Neural crest cell (in vitro differentiated cells): Measurements from ENCODE around the gene PTP4A1. TPM values are rescaled to one million over a fixed set of nuclear protein-coding genes. Genes with fewer than 3 reads are reported as not detected.

Experiments
- DNase-seq: peaks from one replicate; pipeline ENCODE4 v3.0.0; 2021; ENCODE audit warnings: low read depth, mixed read lengths, low spot score
- H3K27ac Mint-ChIP-seq: one replicate; pipeline ENCODE4 v1.8.0; 2021; ENCODE audit warnings: mild to moderate bottlenecking, mixed read lengths; ENCODE audit not compliant: unreplicated experiment
- H3K27me3 Mint-ChIP-seq: 2 replicates; pipeline ENCODE4 v1.8.0; 2021; ENCODE audit warnings: low read depth, mild to moderate bottlenecking, mixed read lengths
- H3K36me3 Mint-ChIP-seq: 2 replicates; pipeline ENCODE4 v1.8.0; 2021; ENCODE audit warnings: low read depth, mild to moderate bottlenecking, mixed read lengths
- H3K4me1 Mint-ChIP-seq: 2 replicates; pipeline ENCODE4 v1.8.0; 2021; ENCODE audit warnings: mixed read lengths
- H3K4me3 Mint-ChIP-seq: one replicate; pipeline ENCODE4 v1.8.0; 2021; ENCODE audit warnings: mild to moderate bottlenecking, mixed read lengths
- H3K9me3 Mint-ChIP-seq: 2 replicates; pipeline ENCODE4 v1.8.0; 2021; ENCODE audit warnings: mixed read lengths
- CTCF ChIP-seq: fragments of 200-600 bp; sonication (generic); conservative IDR thresholded peaks from 2 replicates; pipeline ENCODE4 v1.5.0; 2021; ENCODE audit warnings: antibody characterized with exemption, mild to moderate bottlenecking
- total RNA-seq: library from RNA; stranded (reverse); gene quantifications from 2 replicates; pipeline ENCODE4 v1.2.1, GENCODE V29; 2021

The PTP4A1 gene
- total RNA-seq, 1 donor from 2014 or later = 79.9 TPM

GRCh38 chr6:63533952-63534351 lies 38.3 kb upstream of the PTP4A1 start:
- H3K4me1 Mint-ChIP-seq = no peaks in the 10 kb centered on the region
- H3K9me3 Mint-ChIP-seq = no peaks in the 10 kb centered on the region
- H3K36me3 Mint-ChIP-seq = no peaks in the 10 kb centered on the region
- no peak overlapping the region for H3K4me3 Mint-ChIP-seq
- no peak for TF ChIP-seq CTCF
- H3K27me3 Mint-ChIP-seq = no peaks in the 10 kb centered on the region
- no peak overlapping the region for H3K27ac Mint-ChIP-seq
- DNase-seq = no peak

GRCh38 chr6:63537201-63537958 lies 34.9 kb upstream of the PTP4A1 start:
- Mint-ChIP-seq H3K27me3 (no peaks in the 10 kb centered on the region), H3K27ac (no peak overlapping the region), H3K4me1 (no peaks in the 10 kb centered on the region), H3K4me3 (no peak overlapping the region), H3K36me3 (no peaks in the 10 kb centered on the region), H3K9me3 (no peaks in the 10 kb centered on the region)
- DNase-seq = no peak
- TF ChIP-seq CTCF = no peak

- Mint-ChIP-seq H3K27me3 (peaks cover 2% of the 10 kb centered on the region), H3K4me3 (no peak overlapping the region), H3K27ac (no peak overlapping the region), H3K36me3 (no peaks in the 10 kb centered on the region), H3K9me3 (no peaks in the 10 kb centered on the region), H3K4me1 (no peaks in the 10 kb centered on the region)
- no peak for TF ChIP-seq CTCF
- no peak for DNase-seq
Measured at GRCh38 chr6:63537959-63538300, 34.4 kb upstream of the PTP4A1 start.

- H3K36me3 Mint-ChIP-seq = no peaks in the 10 kb centered on the region
- no peaks in the 10 kb centered on the region for H3K9me3 Mint-ChIP-seq
- no peak overlapping the region for H3K27ac Mint-ChIP-seq
- no peak for DNase-seq
- no peak for TF ChIP-seq CTCF
- H3K27me3 Mint-ChIP-seq = peaks cover 2% of the 10 kb centered on the region
- H3K4me1 Mint-ChIP-seq = no peaks in the 10 kb centered on the region
- no peak overlapping the region for H3K4me3 Mint-ChIP-seq
Measured at GRCh38 chr6:63538550-63538949, 33.7 kb upstream of the PTP4A1 start.

GRCh38 chr6:63543001-63543400 lies 29.3 kb upstream of the PTP4A1 start:
- DNase-seq = no peak
- peaks cover 4% of the 10 kb centered on the region for H3K4me1 Mint-ChIP-seq
- H3K9me3 Mint-ChIP-seq = no peaks in the 10 kb centered on the region
- no peaks in the 10 kb centered on the region for H3K36me3 Mint-ChIP-seq
- peaks cover 2% of the 10 kb centered on the region for H3K27me3 Mint-ChIP-seq
- TF ChIP-seq CTCF = no peak
- no peak overlapping the region for H3K4me3 Mint-ChIP-seq
- no peak overlapping the region for H3K27ac Mint-ChIP-seq
